Testis (tissue), 2 donors: Measurements from ENCODE around the gene SH3TC1.

ENCODE experiments used
- POLR2A ChIP-seq: fragments of 450-650 bp; IDR thresholded peaks from one replicate; pipeline ENCODE4 v1.6.1; 2017; ENCODE audit warnings: antibody characterized with exemption, mild to moderate bottlenecking, moderate library complexity
- TF ChIP-seq, protein P1 (sequence below), 3 experiments: fragments of 450-650 bp in 2 of 3; fragments of 200-600 bp in 1 of 3; sonication (generic) in 1 of 3; IDR thresholded peaks; one replicate each; pipeline ENCODE4 v1.5.1; 2016 to 2019; ENCODE audit warnings: antibody characterized with exemption in 3 of 3, mild to moderate bottlenecking in 2 of 3, moderate library complexity in 1 of 3

DNA sequence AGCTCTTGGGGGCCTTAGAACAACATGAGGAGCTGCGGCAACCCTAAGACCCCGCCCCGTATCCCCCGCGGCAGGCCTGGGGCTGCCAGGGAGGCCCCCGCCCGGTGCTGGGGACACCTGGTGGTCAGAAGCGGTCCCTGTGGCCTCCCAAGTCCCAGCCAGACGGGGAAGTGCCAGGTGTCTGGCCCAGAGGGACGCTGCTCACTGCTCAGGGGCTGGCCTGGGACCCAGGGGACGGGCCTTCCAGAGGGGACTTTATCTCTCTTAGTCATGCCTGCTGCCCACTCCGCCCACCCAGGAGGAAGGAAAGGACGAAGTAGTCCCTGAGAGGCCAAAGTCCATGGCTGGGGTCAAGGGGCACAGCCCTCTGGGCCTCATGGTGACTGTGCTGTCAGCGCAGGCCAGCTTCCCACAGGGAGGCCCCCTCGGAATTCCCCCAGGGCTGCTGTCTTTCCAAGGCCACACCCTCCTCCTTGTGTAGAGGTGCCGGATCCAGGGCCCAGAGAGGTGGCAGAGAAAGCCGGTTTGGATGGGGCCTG lies 39.5 kb downstream of the SH3TC1 start:
- TF ChIP-seq, protein P1, sequence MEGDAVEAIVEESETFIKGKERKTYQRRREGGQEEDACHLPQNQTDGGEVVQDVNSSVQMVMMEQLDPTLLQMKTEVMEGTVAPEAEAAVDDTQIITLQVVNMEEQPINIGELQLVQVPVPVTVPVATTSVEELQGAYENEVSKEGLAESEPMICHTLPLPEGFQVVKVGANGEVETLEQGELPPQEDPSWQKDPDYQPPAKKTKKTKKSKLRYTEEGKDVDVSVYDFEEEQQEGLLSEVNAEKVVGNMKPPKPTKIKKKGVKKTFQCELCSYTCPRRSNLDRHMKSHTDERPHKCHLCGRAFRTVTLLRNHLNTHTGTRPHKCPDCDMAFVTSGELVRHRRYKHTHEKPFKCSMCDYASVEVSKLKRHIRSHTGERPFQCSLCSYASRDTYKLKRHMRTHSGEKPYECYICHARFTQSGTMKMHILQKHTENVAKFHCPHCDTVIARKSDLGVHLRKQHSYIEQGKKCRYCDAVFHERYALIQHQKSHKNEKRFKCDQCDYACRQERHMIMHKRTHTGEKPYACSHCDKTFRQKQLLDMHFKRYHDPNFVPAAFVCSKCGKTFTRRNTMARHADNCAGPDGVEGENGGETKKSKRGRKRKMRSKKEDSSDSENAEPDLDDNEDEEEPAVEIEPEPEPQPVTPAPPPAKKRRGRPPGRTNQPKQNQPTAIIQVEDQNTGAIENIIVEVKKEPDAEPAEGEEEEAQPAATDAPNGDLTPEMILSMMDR (IDR thresholded peaks at IDR 0.05): peak in 2 of 3 experiments; percentile 18 to 19
- no peak for TF ChIP-seq POLR2A
